PC-9 (cell line): Measurements from ENCODE around the gene CDKN2B. TPM values are rescaled to one million over a fixed set of nuclear protein-coding genes. Genes with fewer than 3 reads are reported as not detected.

ENCODE experiments used
- BruUV-seq: library from RNA; stranded (reverse); fragments of 400-500 nt; replicated peaks from 2 replicates; lab custom pipeline; 2021; lab: Mats Ljungman, UMichigan
- CTCF ChIA-PET: fragments of 300-600 bp; sonication (Branson Sonifier 250); formaldehyde crosslinking; loops from one replicate; lab custom pipeline; 2022; ENCODE audit warnings: antibody characterized with exemption; lab: Charles Lee
- POLR2A ChIA-PET: fragments of 300-600 bp; sonication (Branson Sonifier 250); formaldehyde crosslinking; loops from one replicate; lab custom pipeline; 2022; ENCODE audit warnings: antibody characterized with exemption; ENCODE audit not compliant: unreplicated experiment; lab: Charles Lee
- DNase-seq, 2 experiments: peaks; one replicate each; pipeline versions ENCODE4 v3.0.0 to v3.0.0-alpha.2; 2015 to 2022; ENCODE audit warnings: mixed read lengths in 1 of 2
- H2AFZ ChIP-seq: fragments of 200-600 bp; sonication (generic); 2 replicates; pipeline ENCODE4 v1.8.1; 2017; ENCODE audit warnings: antibody characterized with exemption
- H3F3A ChIP-seq: fragments of 200-600 bp; sonication (generic); 2 replicates; pipeline ENCODE4 v1.8.1; 2017; ENCODE audit warnings: antibody characterized with exemption, mild to moderate bottlenecking, low read depth; ENCODE audit not compliant: insufficient read depth
- H3K27ac ChIP-seq: fragments of 200-600 bp; sonication (generic); 2 replicates; pipeline ENCODE4 v1.6.1; 2016; ENCODE audit warnings: mixed run types
- H3K27me3 ChIP-seq: fragments of 200-600 bp; sonication (generic); 2 replicates; pipeline ENCODE4 v1.6.1; 2016; ENCODE audit warnings: low read depth, mixed run types; ENCODE audit not compliant: insufficient read depth
- H3K36me3 ChIP-seq: fragments of 200-600 bp; sonication (generic); 2 replicates; pipeline ENCODE4 v1.6.1; 2016; ENCODE audit warnings: low read depth, mixed run types
- H3K4me1 ChIP-seq: fragments of 200-600 bp; sonication (generic); replicated peaks from 2 replicates; pipeline ENCODE4 v1.6.1; 2016; ENCODE audit warnings: mixed run types; ENCODE audit not compliant: insufficient read depth
- H3K4me2 ChIP-seq: fragments of 200-600 bp; sonication (generic); 2 replicates; pipeline ENCODE4 v1.6.1; 2017; ENCODE audit warnings: mixed run types
- H3K4me3 ChIP-seq: fragments of 200-600 bp; sonication (generic); 2 replicates; pipeline ENCODE4 v1.6.1; 2016; ENCODE audit warnings: mixed run types
- H3K79me2 ChIP-seq: fragments of 200-600 bp; sonication (generic); 2 replicates; pipeline ENCODE4 v1.6.1; 2017; ENCODE audit warnings: low read depth, mixed run types
- H3K9me2 ChIP-seq: fragments of 200-600 bp; sonication (generic); 2 replicates; pipeline ENCODE4 v1.8.1; 2017; ENCODE audit warnings: mild to moderate bottlenecking; ENCODE audit not compliant: insufficient read depth
- H3K9me3 ChIP-seq: fragments of 200-600 bp; sonication (generic); 2 replicates; pipeline ENCODE4 v1.8.1; 2016; ENCODE audit warnings: low read depth; ENCODE audit not compliant: insufficient read depth
- H4K20me1 ChIP-seq: fragments of 200-600 bp; sonication (generic); 2 replicates; pipeline ENCODE4 v1.8.1; 2017; ENCODE audit not compliant: insufficient read depth
- CTCF ChIP-seq: fragments of 200-600 bp; sonication (generic); conservative IDR thresholded peaks from 2 replicates; pipeline ENCODE4 v1.6.1; 2017; ENCODE audit warnings: mixed run types, antibody characterized with exemption, mild to moderate bottlenecking, moderate library complexity
- EZH2 ChIP-seq: fragments of 200-600 bp; sonication (generic); IDR thresholded peaks from 2 replicates; pipeline ENCODE4 v1.8.0; 2017; ENCODE audit warnings: antibody characterized with exemption, low read depth
- intact Hi-C: fragments of 100-400 bp; cut with micrococcal nuclease; formaldehyde crosslinking; loops from one replicate; pipeline ENCODE4 v1.10.0; 2022; ENCODE audit not compliant: unreplicated experiment
- total RNA-seq: library from RNA; stranded (reverse); gene quantifications from 2 replicates; pipeline ENCODE4 v1.2.3, GENCODE V29; 2021

CDKN2B gene
- total RNA-seq, 1 experiment from 2014 or later = 33.8 TPM

GRCh38 chr9:22039258-22039657 is 30.2 kb upstream of the CDKN2B start:
- intact Hi-C loops = loop anchor here (2.0 to 5.0 kb wide), 3 partner anchors 30 to 78 kb away; partner anchors contain the start of gene CDKN2B
- H3K4me2 ChIP-seq = no peak overlapping the region
- H3F3A ChIP-seq = peaks cover 33% of the 10 kb centered on the region
- no peak overlapping the region for H2AFZ ChIP-seq
- no peak for TF ChIP-seq EZH2
- TF ChIP-seq CTCF = no peak
- no peaks in the 10 kb centered on the region for H4K20me1 ChIP-seq
- H3K4me3 ChIP-seq = no peak overlapping the region
- no peaks in the 10 kb centered on the region for H3K9me2 ChIP-seq
- H3K27me3 ChIP-seq = no peaks in the 10 kb centered on the region
- no peaks in the 10 kb centered on the region for H3K36me3 ChIP-seq
- H3K27ac ChIP-seq = peak overlapping the region; percentile 91; the same call in 1 of the 2 replicates
- H3K79me2 ChIP-seq = no peaks in the 10 kb centered on the region
- POLR2A ChIA-PET = interaction anchor here (0.6 kb wide), 1 partner anchor 79 kb away, joined by 3 read pairs; no protein-coding TSS in a partner anchor
- no peaks in the 10 kb centered on the region for H3K9me3 ChIP-seq
- no peak for DNase-seq
- CTCF ChIA-PET = interaction anchor here (1.0 kb wide), 1 partner anchor 31 kb away, joined by 4 read pairs; no protein-coding TSS in a partner anchor
- BruUV-seq = no TSS peak
- peaks cover 63% of the 10 kb centered on the region for H3K4me1 ChIP-seq

- no peaks in the 10 kb centered on the region for H3K27me3 ChIP-seq
- peaks cover 57% of the 10 kb centered on the region for H3K4me1 ChIP-seq
- BruUV-seq = no TSS peak
- peaks cover 33% of the 10 kb centered on the region for H3F3A ChIP-seq
- no peaks in the 10 kb centered on the region for H3K36me3 ChIP-seq
- no peaks in the 10 kb centered on the region for H3K9me2 ChIP-seq
- no peaks in the 10 kb centered on the region for H3K79me2 ChIP-seq
- H3K4me2 ChIP-seq = peak overlapping the region; percentile 34; the same call in 1 of the 2 replicates
- H4K20me1 ChIP-seq = no peaks in the 10 kb centered on the region
- no peak overlapping the region for H3K4me3 ChIP-seq
- intact Hi-C loops = loop anchor here (2.0 to 5.0 kb wide), 4 partner anchors 29 to 223 kb away; partner anchors contain the start of gene CDKN2B
- CTCF ChIA-PET = interaction anchor here (0.6 to 1.4 kb wide), 3 partner anchors 9 to 225 kb away, joined by 3 to 5 read pairs (median 4); partner anchors contain the start of gene CDKN2B
- no peak for TF ChIP-seq EZH2
- peak; percentile 51; the same call in 1 of the 2 replicates for TF ChIP-seq CTCF
- POLR2A ChIA-PET = no interaction called here
- H2AFZ ChIP-seq = no peak overlapping the region
- 0 out of 2 replicates have a peak overlapping the region, but pooled peaks have one; percentile 24 for H3K27ac ChIP-seq
- H3K9me3 ChIP-seq = no peaks in the 10 kb centered on the region
- peak in 1 of 2 experiments; percentile 39 for DNase-seq
Observed at GRCh38 chr9:22037954-22038690, 29.0 kb upstream of the CDKN2B start.

DNA sequence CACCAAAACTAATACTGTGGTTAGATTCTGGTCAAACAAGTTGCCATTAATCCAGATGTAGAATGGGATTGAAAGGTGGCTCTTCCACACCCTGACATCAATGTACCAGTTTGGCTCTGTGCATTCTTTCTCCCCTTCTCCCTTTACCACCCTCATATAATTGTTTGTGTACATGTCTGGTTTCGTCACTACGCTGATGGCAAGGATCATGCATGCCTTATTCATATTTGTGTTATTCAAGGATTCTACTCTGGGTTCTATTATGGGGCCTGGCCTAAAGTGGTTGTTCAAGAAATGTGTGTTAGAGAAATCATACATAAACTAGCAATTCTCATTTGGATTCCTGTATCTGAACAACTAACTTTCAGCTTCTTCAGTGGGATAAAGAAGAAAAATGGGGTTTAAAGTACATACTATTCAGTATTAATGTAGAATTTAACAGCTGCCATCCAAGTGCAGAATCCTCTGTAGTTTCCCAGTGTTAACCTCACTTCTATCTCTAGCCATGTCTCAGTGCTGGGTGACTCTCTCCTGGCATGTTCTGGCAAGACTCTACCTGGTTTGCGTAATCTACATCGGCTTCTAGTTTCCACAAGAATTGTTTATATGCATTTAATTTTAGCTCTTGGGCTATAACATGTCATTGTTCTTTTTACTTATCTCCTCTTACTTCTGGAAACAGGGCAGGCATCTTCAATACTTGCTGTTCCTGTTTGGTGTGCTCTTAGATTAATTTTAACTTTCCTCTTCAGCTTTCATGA is 27.9 kb upstream of the CDKN2B start:
- Histone ChIP-seq H4K20me1 (no peaks in the 10 kb centered on the region), H3K9me2 (no peaks in the 10 kb centered on the region), H3K27ac (0 out of 2 replicates have a peak overlapping the region, but pooled peaks have one; percentile 24), H3K4me3 (no peak overlapping the region), H3K4me1 (peaks cover 47% of the 10 kb centered on the region), H3F3A (peaks cover 28% of the 10 kb centered on the region), H2AFZ (no peak overlapping the region), H3K9me3 (no peaks in the 10 kb centered on the region), H3K79me2 (no peaks in the 10 kb centered on the region), H3K4me2 (peak overlapping the region; percentile 34; the same call in 1 of the 2 replicates), H3K27me3 (no peaks in the 10 kb centered on the region), H3K36me3 (no peaks in the 10 kb centered on the region; the same call in 1 of the 2 replicates)
- intact Hi-C loops = loop anchor here (2.0 to 5.0 kb wide), 3 partner anchors 40 to 222 kb away; no protein-coding TSS in a partner anchor
- peak in 1 of 2 experiments; percentile 2 for DNase-seq
- ChIA-PET CTCF (interaction anchor here (0.7 to 1.4 kb wide), 4 partner anchors 28 to 224 kb away, joined by 3 to 5 read pairs (median 4); partner anchors contain the start of gene CDKN2B), POLR2A (interaction anchor here (0.6 to 0.7 kb wide), 2 partner anchors 20 to 61 kb away, joined by 3 to 9 read pairs; no protein-coding TSS in a partner anchor)
- no peak for TF ChIP-seq EZH2
- TF ChIP-seq CTCF = no peak
- no TSS peak for BruUV-seq
